HCT116 (cell line): ENCODE measurements around the gene ISCA1. TPM values are rescaled to one million over a fixed set of nuclear protein-coding genes. Genes with fewer than 3 reads are reported as not detected.

Experiments
- ATAC-seq: fragments of 200-7000 bp; cut with Tn5 transposase; 2 replicates; pipeline ENCODE4 v1.9.1; 2020; ENCODE audit warnings: mild to moderate bottlenecking, moderate library complexity
- BruUV-seq: library from RNA; stranded (reverse); fragments of 400-500 nt; replicated peaks from 2 replicates; lab custom pipeline; 2021; lab: Mats Ljungman, UMichigan
- CTCF ChIA-PET: fragments of 300-600 bp; sonication (Branson Sonifier 250); formaldehyde crosslinking; loops from one replicate; lab custom pipeline; 2021; ENCODE audit warnings: antibody characterized with exemption; lab: Charles Lee
- POLR2A ChIA-PET: fragments of 300-600, 350-600 bp; sonication (Branson Sonifier 250); formaldehyde crosslinking; loops from one replicate; lab custom pipeline; 2021; ENCODE audit warnings: antibody characterized with exemption; lab: Charles Lee
- RAD21 ChIA-PET, 2 experiments: fragments of 300-600 bp; sonication (Branson Sonifier 250); formaldehyde crosslinking; loops; one replicate each; lab custom pipeline; 2023; ENCODE audit warnings: low total read pairs in 2 of 2; ENCODE audit not compliant: uncharacterized antibody in 2 of 2, unreplicated experiment in 2 of 2, low non-redundant PET in 1 of 2; lab: Charles Lee
- DNase-seq: peaks from one replicate; pipeline ENCODE4 v3.0.0-alpha.2; 2010; ENCODE audit warnings: low read depth, low spot score
- H2AFZ ChIP-seq: fragments of 200-600 bp; shearing (Covaris generic), sonication (generic); 2 replicates; pipeline ENCODE4 v1.6.1; 2017; ENCODE audit warnings: low read depth, mixed run types, mixed read lengths, antibody characterized with exemption, low read length; ENCODE audit not compliant: poor library complexity, severe bottlenecking
- H3K27ac ChIP-seq: 2 replicates; pipeline ENCODE4 v1.5.1; 2012; ENCODE audit warnings: low read depth, low read length
- H3K27me3 ChIP-seq: fragments of 200-600 bp; sonication (generic); 2 replicates; pipeline ENCODE4 v1.6.1; 2016; ENCODE audit warnings: mixed run types, low read length, mixed read lengths; ENCODE audit not compliant: insufficient read depth
- H3K36me3 ChIP-seq, 2 experiments: fragments of 200-500 bp in 1 of 2; fragments of 200-600 bp in 1 of 2; sonication (Bioruptor generic) in 1 of 2; sonication (generic) in 1 of 2; 2 replicates each; pipeline versions ENCODE4 v1.5.1 to v1.6.1; 2014 to 2016; ENCODE audit warnings: low read length in 2 of 2, inconsistent platforms in 1 of 2, mixed read lengths in 1 of 2, mixed run types in 1 of 2; ENCODE audit not compliant: insufficient read depth in 2 of 2, control insufficient read depth in 1 of 2
- H3K4me1 ChIP-seq, 2 experiments: fragments of 200-600 bp in 1 of 2; sonication (generic) in 1 of 2; 2 replicates each; pipeline versions ENCODE4 v1.5.1 to v1.6.1; 2012 to 2017; ENCODE audit warnings: low read length in 2 of 2, inconsistent platforms in 1 of 2, mild to moderate bottlenecking in 1 of 2, mixed read lengths in 1 of 2, mixed run types in 1 of 2, moderate library complexity in 1 of 2; ENCODE audit not compliant: insufficient read depth in 2 of 2, control insufficient read depth in 1 of 2
- H3K4me2 ChIP-seq: fragments of 200-600 bp; sonication (generic); 2 replicates; pipeline ENCODE4 v1.6.1; 2017; ENCODE audit warnings: mixed run types, low read length, mixed read lengths
- H3K4me3 ChIP-seq, 2 experiments: fragments of 200-600 bp in 1 of 2; sonication (generic) in 1 of 2; replicated peaks in 1 of 2; 2 replicates each; pipeline ENCODE4 v1.5.1; 2011 to 2016; ENCODE audit warnings: low read length in 2 of 2, control low read depth in 1 of 2, low read depth in 1 of 2, mild to moderate bottlenecking in 1 of 2, mixed read lengths in 1 of 2, mixed run types in 1 of 2
- H3K79me2 ChIP-seq: fragments of 200-600 bp; sonication (generic); 2 replicates; pipeline ENCODE4 v1.6.1; 2017; ENCODE audit warnings: mild to moderate bottlenecking, mixed run types, low read length, moderate library complexity, mixed read lengths; ENCODE audit not compliant: insufficient read depth
- H3K9ac ChIP-seq: fragments of 200-600 bp; sonication (generic); 2 replicates; pipeline ENCODE4 v1.6.1; 2016; ENCODE audit warnings: low read length, mixed read lengths
- H3K9me2 ChIP-seq: fragments of 200-600 bp; sonication (generic), shearing (Covaris generic); 2 replicates; pipeline ENCODE4 v1.6.1; 2017; ENCODE audit warnings: mixed run types, mild to moderate bottlenecking, moderate library complexity; ENCODE audit not compliant: insufficient read depth
- H3K9me3 ChIP-seq, 2 experiments: fragments of 200-500 bp in 1 of 2; fragments of 200-600 bp in 1 of 2; sonication (Bioruptor generic) in 1 of 2; sonication (generic) in 1 of 2; 2 replicates each; pipeline ENCODE4 v1.6.1; 2014 to 2017; ENCODE audit warnings: low read length in 2 of 2, mixed read lengths in 2 of 2, inconsistent platforms in 1 of 2, low read depth in 1 of 2, mild to moderate bottlenecking in 1 of 2, mixed run types in 1 of 2, moderate library complexity in 1 of 2; ENCODE audit not compliant: control insufficient read depth in 1 of 2, insufficient read depth in 1 of 2
- H4K20me1 ChIP-seq: fragments of 200-600 bp; sonication (generic), shearing (Covaris generic); 2 replicates; pipeline ENCODE4 v1.6.1; 2017; ENCODE audit warnings: mixed run types, mild to moderate bottlenecking, moderate library complexity; ENCODE audit not compliant: insufficient read depth
- ATF3 ChIP-seq: IDR thresholded peaks from 2 replicates; pipeline ENCODE4 v1.6.1; 2012
- CTCF ChIP-seq, 3 experiments: fragments of 200-600 bp in 1 of 3; sonication (generic) in 1 of 3; IDR thresholded peaks in 2 of 3; conservative IDR thresholded peaks in 1 of 3; 2 replicates each; pipeline ENCODE4 v1.5.1; 2012 to 2017; ENCODE audit warnings: low read depth in 2 of 3, low read length in 2 of 3, antibody characterized with exemption in 1 of 3, borderline replicate concordance in 1 of 3, control low read depth in 1 of 3, mild to moderate bottlenecking in 1 of 3, mixed read lengths in 1 of 3, mixed run types in 1 of 3, moderate library complexity in 1 of 3; ENCODE audit not compliant: insufficient read depth in 1 of 3
- ELF1 ChIP-seq: IDR thresholded peaks from 2 replicates; pipeline ENCODE4 v1.6.1; 2012; ENCODE audit warnings: low read depth, borderline replicate concordance
- FOSL1 ChIP-seq: IDR thresholded peaks from 2 replicates; pipeline ENCODE4 v1.6.1; 2012; ENCODE audit warnings: low read depth
- POLR2A ChIP-seq: IDR thresholded peaks from 2 replicates; pipeline ENCODE4 v1.7.0; 2011; ENCODE audit warnings: borderline replicate concordance; ENCODE audit not compliant: insufficient read depth, insufficient read length; ENCODE audit errors: extremely low read depth
- RAD21 ChIP-seq: IDR thresholded peaks from 2 replicates; pipeline ENCODE4 v1.6.1; 2012; ENCODE audit warnings: low read depth, mild to moderate bottlenecking
- SP1 ChIP-seq: IDR thresholded peaks from 2 replicates; pipeline ENCODE4 v1.6.1; 2012; ENCODE audit warnings: low read depth
- SRF ChIP-seq: IDR thresholded peaks from 2 replicates; pipeline ENCODE4 v1.6.1; 2012; ENCODE audit warnings: low read depth
- YY1 ChIP-seq: IDR thresholded peaks from 2 replicates; pipeline ENCODE4 v1.6.1; 2011; ENCODE audit warnings: low read length, low read depth, moderate library complexity, mild to moderate bottlenecking; ENCODE audit not compliant: insufficient replicate concordance; ENCODE audit errors: extremely low read depth
- ZBTB33 ChIP-seq: IDR thresholded peaks from 2 replicates; pipeline ENCODE4 v1.6.1; 2011; ENCODE audit warnings: mild to moderate bottlenecking, low read length, moderate library complexity; ENCODE audit not compliant: insufficient replicate concordance; ENCODE audit errors: extremely low read depth
- intact Hi-C: fragments of 100-400 bp; cut with micrococcal nuclease; formaldehyde crosslinking; loops from 2 replicates; pipeline ENCODE4 v1.10.0; 2022
- total RNA-seq: library from RNA; stranded (reverse); gene quantifications from one replicate; pipeline ENCODE4 v1.2.1, GENCODE V29; 2021; ENCODE audit not compliant: unreplicated experiment

ISCA1 gene
- total RNA-seq, 1 experiment from 2014 or later, result 25.7 TPM

DNA sequence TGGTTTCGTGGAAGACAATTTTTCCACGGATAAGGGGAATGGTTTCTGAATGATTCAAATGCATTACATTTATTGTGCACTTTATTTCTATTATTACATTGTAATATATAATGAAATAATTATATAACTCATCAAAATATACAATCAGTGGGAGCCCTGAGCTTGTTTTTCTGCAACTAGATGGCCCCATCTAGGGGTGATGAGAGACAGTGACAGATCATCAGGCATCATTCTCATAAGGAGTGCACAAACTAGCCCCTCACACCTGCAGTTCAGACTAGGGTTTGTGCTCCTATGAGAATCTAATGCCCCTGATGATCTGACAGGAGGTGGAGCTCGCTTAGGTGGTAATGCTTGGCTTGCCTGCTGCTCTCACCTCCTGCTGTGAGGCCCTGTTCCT lies 6.4 kb downstream of the ISCA1 start:
- peak; percentile 70 for ATAC-seq
- Histone ChIP-seq H3K4me3 (no peak overlapping the region), H2AFZ (no peak overlapping the region), H3K79me2 (peaks cover 68% of the 10 kb centered on the region), H3K4me2 (no peak overlapping the region), H3K9me2 (no peaks in the 10 kb centered on the region), H3K9ac (no peak overlapping the region), H3K36me3 (peaks cover 14 to 16% of the 10 kb centered on the region in 2 experiments; a peak in 2 of 4 replicates), H3K27me3 (no peaks in the 10 kb centered on the region), H3K9me3 (no peaks in the 10 kb centered on the region), H4K20me1 (peaks cover 3% of the 10 kb centered on the region; the same call in 1 of the 2 replicates), H3K27ac (no peak overlapping the region), H3K4me1 (peaks cover 2 to 4% of the 10 kb centered on the region in 2 experiments; a peak in 3 of 4 replicates)
- ChIA-PET RAD21 (no interaction called here), POLR2A (no interaction called here), CTCF (interaction anchor here (0.5 to 1.6 kb wide), 4 partner anchors 8 to 451 kb away, joined by 3 to 7 read pairs (median 4); no protein-coding TSS in a partner anchor)
- TF ChIP-seq FOSL1 (no peak), POLR2A (no peak), RAD21 (peak; percentile 34), CTCF (IDR thresholded peaks at IDR 0.05 in 2 of 3, conservative IDR thresholded peaks at IDR 0.05 in 1 of 3; ENCODE audit: borderline replicate concordance in 1 of 3, insufficient read depth in 1 of 3, low read depth in 2 of 3, low read length in 2 of 3) (peak; percentile 14 to 27 (median 26); a peak in 1 of 6 replicates)
- no TSS peak for BruUV-seq
- intact Hi-C loops, result loop anchor here (10.0 kb wide), 1 partner anchor 451 kb away; no protein-coding TSS in a partner anchor
- DNase-seq, result no peak

DNA sequence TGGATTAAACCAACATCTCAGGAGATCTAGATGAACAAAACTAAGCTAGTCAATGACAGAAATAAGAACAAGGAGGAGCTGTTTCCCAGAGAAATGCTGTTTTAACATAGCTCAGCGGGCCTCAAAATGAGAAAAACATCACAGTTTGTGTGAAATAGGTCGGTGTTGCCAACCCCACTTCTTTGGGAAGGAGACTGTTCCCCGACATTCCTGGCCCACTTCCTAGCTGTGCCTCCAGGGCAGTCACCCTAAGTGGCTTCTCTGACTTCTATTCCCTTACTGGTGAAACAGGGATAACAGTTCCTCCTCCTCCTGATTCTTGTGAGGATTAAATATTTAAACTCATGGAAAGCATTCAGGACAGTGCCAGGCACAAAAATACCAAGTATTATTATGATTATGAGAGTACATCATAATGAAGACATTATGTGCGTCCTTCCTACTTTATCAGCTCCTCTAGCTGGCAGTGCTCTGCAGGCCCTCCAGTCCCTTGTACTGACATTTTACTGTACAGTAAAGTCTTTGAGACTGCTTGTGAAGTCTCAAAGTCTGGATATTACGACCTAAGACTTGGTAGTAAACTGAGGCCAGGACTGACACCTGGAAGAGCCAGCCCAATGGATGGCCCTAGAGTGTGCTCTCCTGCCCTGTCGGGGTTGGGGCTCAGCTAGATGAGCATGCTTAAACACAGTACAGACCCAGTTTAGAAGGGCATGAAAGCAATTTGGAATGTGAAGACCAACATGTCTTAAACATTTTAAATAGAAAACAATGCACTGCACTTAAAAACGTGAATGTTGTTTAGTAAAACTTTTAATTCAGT lies 7.3 kb downstream of the ISCA1 start:
- no peak overlapping the region for H2AFZ ChIP-seq
- no peaks in the 10 kb centered on the region for H3K9me2 ChIP-seq
- no peak for DNase-seq
- CTCF ChIA-PET, result interaction anchor here (0.5 to 1.6 kb wide), 2 partner anchors 73 to 199 kb away, joined by 3 to 7 read pairs; no protein-coding TSS in a partner anchor
- no peak overlapping the region for H3K9ac ChIP-seq
- no peaks in the 10 kb centered on the region for H3K4me1 ChIP-seq
- POLR2A ChIA-PET, result no interaction called here
- no peak overlapping the region for H3K4me3 ChIP-seq
- H3K27me3 ChIP-seq, result no peaks in the 10 kb centered on the region
- intact Hi-C loops, result loop anchor here (10.0 kb wide), 1 partner anchor 450 kb away; no protein-coding TSS in a partner anchor
- no peak overlapping the region for H3K4me2 ChIP-seq
- H3K79me2 ChIP-seq, result peaks cover 59% of the 10 kb centered on the region
- no TSS peak for BruUV-seq
- RAD21 ChIA-PET, result no interaction called here
- H3K27ac ChIP-seq, result no peak overlapping the region
- ATAC-seq, result no peak
- peaks cover 3% of the 10 kb centered on the region; the same call in 1 of the 2 replicates for H4K20me1 ChIP-seq
- H3K9me3 ChIP-seq, result no peaks in the 10 kb centered on the region
- peaks cover 14 to 17% of the 10 kb centered on the region in 2 experiments; a peak in 2 of 4 replicates for H3K36me3 ChIP-seq
- TF ChIP-seq YY1 (no peak), ATF3 (no peak), ZBTB33 (no peak), SP1 (no peak), ELF1 (no peak), SRF (no peak), CTCF (IDR thresholded peaks at IDR 0.05 in 2 of 3, conservative IDR thresholded peaks at IDR 0.05 in 1 of 3; ENCODE audit: borderline replicate concordance in 1 of 3, insufficient read depth in 1 of 3, low read depth in 2 of 3, low read length in 2 of 3) (no peak)
